GM21723 (cell line): ENCODE results near the gene ISG15.
"Not testable (repeated sequence)": the region's sequence is repeated elsewhere in the genome, so short reads cannot be mapped to it uniquely, and the experiment has no call there.

Experiments
- ATAC-seq: cut with Tn5 transposase; IDR thresholded peaks from one replicate; pipeline ENCODE4 v1.9.1; 2021; ENCODE audit warnings: mild to moderate bottlenecking, moderate library complexity; ENCODE audit not compliant: unreplicated experiment

ISG15 gene

DNA sequence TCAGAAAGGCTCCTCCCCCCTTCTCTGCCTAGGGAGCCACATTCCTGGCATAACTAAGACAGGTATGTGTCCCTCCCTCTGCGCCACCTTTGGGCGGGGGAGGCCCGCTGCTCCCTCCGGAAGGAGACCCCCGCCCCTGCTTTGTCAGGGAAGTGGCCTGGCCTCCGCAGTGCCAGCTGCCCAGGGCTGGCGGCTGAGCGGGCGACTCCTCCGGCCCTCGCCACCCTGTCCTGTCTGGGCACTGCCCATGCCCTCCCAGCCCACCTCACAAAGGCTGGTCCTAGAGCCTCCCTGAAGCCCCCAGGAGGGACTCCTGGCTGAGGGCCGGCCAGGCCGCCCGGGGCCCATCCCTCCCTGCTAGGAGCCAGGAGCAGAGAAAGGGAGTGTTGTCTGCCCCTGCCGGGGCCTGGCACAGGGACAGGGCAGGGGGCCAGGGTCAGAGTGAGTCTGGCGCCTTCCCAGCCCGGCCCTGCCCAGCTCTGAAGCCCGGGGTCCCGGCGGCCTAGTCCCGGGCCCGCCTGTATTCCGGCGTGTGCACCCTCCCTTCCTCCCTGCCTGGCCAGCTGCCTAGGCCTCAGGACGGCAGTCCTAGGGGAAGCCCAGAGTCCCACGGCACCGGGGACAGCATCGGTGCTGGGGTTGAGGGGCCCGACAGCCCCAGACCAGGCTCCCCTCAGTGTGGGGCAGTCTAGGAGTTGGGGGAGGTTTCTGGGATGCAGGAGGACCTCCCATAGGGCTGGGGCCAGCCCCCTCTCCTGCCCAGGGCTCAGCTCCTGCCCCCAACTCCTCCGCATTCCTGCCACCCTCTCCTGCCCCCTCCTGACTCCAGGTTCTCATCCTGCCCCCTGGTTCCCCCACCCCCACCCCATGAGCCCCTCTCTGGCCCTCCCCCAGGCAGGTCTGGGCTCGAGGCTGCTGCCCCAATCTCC is 11.7 kb downstream of the ISG15 start:
- ATAC-seq: no peak

DNA sequence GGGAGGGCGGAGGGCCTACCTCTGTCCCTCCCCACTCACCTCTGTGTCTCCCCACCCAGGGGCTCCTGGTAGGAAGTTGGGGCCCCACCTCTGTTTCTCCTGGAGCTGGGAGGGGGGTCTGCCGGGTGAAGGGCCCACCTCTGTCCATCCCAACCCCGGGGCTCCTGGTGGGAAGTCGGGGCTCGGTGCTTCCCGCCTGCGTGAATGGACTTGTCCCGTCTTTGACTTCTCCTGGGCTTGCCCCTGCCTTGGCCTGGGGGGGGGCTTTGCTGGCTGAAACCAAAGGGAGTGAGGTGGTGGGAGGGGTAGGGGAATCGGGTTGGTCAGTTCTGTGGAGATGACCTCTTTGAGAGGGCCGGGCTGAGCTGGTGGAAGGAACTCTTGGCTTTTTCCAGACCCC is 12.4 kb downstream of the ISG15 start:
- no peak for ATAC-seq

DNA sequence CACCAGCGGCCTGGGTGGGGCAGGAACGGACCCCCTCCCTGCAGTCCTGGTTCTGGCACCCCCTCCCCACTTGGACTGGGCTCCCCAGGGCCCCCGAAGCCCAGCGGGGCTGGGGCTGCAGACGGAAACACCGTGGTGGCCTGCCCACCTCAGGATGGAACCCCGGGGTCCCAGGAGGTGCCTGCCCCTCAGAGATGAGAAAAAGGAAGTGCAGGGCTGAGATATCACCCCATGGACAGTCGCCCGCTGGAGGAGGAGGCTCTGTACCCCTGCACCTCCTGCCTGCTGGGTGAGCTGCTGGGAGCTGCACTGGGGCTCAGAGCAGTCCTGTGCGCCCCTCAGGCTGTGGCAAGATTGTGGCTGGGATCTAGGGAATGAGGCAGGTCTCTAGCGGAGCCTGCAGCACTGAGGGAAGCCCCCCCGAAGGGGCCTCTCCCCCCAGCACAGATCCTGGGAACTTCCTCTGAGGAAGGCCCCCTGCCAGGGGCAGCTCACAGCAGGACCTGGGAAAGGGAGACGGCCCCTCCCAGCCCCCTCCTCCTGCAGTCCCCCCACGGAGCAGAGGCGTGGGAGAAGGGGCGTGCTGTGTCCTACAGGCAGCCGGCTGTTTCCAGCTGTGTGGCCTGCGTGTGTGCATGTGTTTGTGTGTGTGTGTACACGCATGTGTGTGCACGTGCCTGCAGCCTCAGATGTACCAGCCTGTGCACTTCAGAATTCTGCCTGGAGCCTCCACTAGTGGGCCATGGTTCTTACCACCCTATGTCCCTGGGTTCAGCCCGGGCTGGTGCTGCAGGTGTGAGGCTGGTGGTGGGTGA is 13.5 kb downstream of the ISG15 start:
- ATAC-seq: no peak

DNA sequence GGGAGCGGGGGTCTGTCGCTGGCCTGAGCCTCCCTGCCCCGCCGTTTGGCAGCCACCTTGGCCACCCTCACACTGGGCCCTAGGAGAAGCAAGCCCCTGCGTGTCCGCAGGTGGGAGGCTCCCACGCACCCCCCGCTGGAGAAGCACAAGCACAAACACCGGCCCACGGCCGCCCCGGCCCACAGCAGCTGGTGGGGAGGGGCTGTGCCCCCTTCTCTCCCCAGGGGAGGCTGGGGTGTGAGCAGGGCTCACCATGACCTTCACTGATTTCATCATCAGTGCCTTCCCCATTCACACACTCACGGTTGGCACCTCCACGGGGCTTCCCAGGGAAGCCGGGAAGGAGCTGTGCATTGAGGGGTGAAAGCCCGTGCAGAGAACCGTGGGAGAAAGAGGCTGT is 14.5 kb downstream of the ISG15 start:
- ATAC-seq: no peak

- ATAC-seq: not testable (repeated sequence)
These were observed 17.8 kb downstream of the ISG15 start for GRCh38 chr1:1030867-1031658.

DNA sequence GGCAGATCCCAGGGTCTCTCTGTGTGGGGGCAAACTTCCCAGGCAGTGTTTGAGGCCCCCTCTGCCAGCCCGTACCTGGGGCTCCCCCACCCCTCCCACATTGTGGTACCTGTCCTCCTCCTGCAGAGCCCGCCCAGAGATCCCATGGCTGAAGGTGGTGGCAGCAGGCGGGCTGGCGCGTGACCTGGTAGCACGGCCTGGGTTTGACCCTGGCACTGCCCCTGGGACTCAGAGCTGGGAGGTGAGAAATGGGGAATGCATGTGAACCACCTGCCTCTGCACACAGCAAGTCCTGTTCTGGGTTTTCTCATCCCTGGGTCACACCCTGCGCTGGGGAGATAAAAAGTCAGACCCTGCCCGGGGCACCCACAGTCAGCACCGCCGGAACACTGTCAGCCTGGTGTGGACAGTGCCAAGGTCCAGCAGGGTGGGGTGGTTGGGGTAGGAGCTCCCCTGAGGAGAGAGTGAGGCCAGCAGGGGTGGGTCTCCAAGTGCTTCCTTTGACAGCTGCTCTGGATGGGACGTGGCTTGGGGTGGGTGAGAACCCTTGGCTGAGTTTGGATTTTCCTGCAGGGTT is 18.4 kb downstream of the ISG15 start:
- no peak for ATAC-seq

DNA sequence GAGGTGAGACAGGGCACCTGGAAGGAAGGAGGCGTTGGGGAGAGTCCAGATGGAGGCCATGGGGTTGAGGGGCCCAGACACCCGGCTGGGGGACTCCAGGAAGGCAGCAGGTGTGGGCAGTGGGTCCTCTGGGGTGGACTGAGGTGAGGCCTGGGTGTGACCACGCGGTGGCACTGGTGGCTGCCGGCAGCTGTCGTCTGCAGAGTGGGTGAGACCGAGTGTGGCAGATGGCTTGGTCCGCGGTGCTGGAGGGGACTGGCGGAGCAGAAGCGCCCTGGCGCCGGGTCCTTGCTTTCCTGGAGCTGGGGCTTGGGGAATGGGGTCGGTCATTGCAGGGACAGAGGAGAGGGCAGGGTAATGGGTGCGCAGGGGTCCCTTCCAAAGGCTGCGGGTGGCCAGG is 19.1 kb downstream of the ISG15 start:
- ATAC-seq: no peak

- ATAC-seq: peak; percentile 78
These were observed 19.8 kb downstream of the ISG15 start for GRCh38 chr1:1033009-1033587.

DNA sequence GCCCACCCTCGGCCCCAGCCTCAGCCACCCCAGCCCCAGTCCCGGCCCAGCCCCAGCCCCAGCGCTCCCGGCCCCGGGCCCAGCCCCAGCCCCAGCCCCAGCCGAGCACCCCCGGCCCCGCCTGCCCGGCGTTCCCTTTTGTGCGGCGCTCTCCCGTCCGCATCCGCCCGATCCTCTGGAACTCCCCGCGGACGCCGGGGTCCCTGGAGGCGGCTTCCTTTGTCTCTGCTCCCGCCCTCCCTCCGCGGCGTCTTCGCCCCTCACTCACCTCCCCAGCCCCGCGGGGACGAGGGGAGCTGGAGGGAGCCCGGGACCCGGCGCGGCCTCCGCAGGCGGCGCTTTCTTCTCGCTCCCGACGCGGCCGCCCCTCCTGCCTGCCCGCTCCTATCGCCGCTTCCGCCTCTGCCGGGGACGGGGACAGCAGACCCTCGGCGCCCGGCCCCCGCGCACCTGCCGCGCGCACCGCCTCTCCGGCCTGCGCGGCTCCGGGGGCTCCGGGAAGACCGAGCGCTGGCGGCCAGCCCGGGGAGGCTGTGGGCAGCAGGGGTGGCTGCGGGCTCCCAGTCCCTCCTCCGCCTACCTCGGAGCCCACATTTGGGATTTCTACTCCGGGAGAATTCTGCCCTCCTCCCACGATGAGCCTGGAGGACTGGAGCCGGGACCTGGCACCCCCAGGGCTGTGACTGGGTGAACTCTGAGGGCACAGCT is 20.6 kb downstream of the ISG15 start:
- no peak for ATAC-seq

GRCh38 chr1:1034439-1034781 is 21.1 kb downstream of the ISG15 start:
- no peak for ATAC-seq

- ATAC-seq: no peak
These were observed 22.1 kb downstream of the ISG15 start for GRCh38 chr1:1035291-1035943.

DNA sequence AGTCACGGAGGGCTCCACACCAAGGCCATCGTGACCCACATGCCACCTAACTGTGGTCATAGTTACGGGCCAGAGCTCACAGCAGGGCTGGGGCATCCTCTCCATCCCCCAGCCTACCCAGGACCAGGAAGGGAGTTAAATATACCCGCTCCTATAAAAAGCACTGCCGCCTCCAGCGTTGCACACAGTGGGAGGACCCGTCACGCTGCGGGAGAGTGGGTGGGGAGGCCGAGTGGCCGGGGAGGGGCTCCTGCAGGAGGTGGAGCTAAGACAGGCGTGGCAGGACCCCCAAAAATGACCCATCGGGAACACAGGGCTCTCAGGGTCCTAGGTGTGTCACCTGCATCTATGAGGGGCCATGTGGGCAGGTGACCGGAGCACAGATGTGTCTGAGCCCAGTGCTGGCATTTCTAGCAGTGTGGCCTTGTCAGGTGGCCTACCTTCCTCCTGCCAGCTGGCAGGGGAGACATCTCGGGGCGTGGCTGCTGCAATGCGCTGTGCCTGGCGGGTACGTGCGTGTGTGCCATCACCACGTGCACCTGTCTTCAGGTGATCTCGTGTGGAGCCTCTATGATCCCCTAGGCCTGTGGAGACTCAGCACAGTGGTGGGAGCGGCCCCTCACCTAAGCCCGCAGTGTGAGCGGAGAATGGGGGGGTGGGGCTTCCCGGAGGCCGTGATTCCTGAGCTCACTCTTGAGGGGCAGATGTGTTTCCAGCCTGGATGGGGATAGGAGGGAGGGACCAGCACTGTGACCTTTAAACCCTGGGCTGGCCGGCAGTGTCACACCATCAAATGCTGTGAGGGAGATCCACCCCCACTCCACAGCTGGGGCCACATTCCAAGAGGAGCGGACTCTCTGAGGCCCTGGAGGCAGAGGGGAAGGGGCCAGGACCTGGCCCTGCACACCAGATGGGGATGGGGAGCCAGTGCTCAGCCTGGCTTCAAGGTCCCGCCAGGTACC is 24.4 kb downstream of the ISG15 start:
- no peak for ATAC-seq

DNA sequence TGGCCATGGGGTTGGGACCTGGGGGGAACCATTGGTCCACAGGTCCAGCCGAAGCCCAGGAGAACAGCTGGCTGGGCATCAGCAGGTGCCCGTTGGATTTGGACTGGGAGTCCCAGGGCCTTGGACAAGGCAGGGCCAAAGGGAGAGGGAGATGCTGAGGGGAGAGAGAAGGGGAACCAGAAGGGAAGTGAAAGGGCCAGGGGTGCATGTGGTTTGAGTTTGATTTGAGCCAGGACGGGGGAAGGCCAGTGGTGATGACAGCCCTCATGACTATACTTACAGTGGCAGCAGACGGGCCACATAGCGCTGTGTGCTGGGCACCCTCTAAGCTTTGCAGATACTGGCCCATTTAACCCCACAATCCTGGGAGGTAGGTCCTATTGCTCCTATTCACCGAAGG is 25.4 kb downstream of the ISG15 start:
- peak; percentile 37 for ATAC-seq

DNA sequence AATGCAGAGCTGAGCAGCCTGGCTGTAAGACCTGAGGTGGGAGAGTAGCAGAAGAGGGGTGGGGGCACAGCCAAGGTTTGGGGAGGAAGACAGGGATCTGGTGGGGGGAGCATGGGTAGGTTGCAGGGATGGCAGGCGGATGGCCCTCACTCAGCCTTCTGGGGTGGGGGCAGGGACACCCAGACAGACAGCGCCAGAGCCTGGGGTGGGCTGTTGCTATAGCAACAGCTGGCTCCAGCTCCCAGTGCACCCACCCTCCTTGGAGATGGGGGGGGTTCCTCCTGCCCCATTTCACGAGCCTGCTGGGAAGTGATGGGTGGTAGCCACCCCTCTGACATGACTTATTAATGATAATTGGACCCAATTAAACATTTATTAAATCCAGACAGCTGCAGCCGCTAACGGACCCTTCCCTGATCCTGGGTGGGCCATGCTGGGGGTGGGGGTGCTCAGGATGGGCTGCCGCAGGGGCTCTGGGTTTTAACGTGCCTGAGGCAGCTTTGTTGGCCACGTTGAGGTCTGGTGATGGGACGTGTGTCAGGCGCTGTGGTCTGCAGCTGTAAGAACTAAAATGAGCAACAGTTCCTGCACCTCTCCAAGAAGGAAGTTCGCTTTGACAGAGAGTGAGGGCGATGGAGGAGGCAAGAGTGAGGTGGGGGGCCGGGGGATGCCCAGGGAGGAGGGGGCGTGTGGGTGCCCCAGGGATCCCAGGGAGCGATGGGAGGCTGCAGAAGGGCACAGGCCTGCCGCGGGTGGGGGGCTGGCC is 26.0 kb downstream of the ISG15 start:
- ATAC-seq: no peak

DNA sequence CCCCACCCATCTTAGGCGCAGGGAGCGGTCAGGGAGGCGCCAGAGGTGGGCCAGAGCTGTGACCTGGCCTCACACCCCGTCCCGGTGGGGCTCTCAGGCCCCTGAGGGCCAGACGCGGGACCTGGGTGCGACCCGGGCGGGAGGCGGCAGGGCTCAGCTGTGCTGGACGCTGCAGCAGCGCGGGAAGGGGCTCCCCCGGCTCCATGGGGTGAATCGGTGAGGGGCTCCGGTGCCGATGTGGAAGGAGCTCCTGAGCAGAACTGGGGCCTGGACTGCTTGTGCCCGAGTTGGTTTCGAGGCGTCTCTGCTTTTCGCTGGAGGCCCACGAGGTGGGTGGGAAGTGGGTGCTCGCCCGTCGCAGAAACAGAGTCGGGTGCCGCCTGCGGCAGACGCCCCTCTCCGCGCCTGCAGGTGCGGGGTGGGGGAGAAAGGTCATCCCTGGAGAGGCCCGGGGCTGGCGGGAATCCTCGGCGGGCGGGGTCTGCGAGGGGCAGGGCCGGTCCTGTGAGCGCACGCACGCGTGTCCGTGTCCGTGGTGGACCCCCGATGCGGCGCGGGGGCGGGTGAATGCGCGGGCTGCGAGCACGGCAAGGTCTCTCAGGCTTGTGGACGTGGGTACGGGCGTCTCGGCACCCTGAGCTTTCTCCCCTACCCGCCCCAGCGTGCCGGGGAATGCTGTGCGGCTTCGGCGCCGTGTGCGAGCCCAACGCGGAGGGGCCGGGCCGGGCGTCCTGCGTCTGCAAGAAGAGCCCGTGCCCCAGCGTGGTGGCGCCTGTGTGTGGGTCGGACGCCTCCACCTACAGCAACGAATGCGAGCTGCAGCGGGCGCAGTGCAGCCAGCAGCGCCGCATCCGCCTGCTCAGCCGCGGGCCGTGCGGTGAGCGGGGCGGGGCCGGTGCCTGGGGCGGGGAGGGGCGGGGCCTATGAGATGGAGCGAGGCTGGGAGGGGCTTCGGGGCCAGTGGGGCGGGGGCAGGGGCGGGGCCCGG is 27.0 kb downstream of the ISG15 start:
- ATAC-seq: peak; percentile 38

- no peak for ATAC-seq
These were observed 27.8 kb downstream of the ISG15 start for GRCh38 chr1:1041092-1041523.
